HUES64 (cell line): ENCODE measurements around the gene CHST2.
"Not testable (repeated sequence)": the region's sequence is repeated elsewhere in the genome, so short reads cannot be mapped to it uniquely, and the experiment has no call there.

Experiments
- H3K27ac ChIP-seq: 2 replicates; pipeline ENCODE4 v1.7.0; 2013; ENCODE audit warnings: low read depth, low read length, inconsistent platforms
- H3K27me3 ChIP-seq: 2 replicates; pipeline ENCODE4 v1.6.1; 2013; ENCODE audit warnings: mild to moderate bottlenecking, low read length; ENCODE audit not compliant: insufficient read depth
- H3K36me3 ChIP-seq: 2 replicates; pipeline ENCODE4 v1.6.1; 2013; ENCODE audit warnings: mild to moderate bottlenecking, low read length; ENCODE audit not compliant: insufficient read depth
- H3K4me1 ChIP-seq: 2 replicates; pipeline ENCODE4 v1.6.1; 2013; ENCODE audit warnings: mild to moderate bottlenecking, low read length, moderate library complexity; ENCODE audit not compliant: insufficient read depth
- H3K4me3 ChIP-seq: 2 replicates; pipeline ENCODE4 v1.5.1; 2013; ENCODE audit warnings: mild to moderate bottlenecking, low read length, moderate library complexity
- H3K9ac ChIP-seq: 2 replicates; pipeline ENCODE4 v1.6.1; 2013; ENCODE audit warnings: mild to moderate bottlenecking, low read depth, low read length
- H3K9me3 ChIP-seq: 2 replicates; pipeline ENCODE4 v1.6.1; 2013; ENCODE audit warnings: low read depth, low read length; ENCODE audit not compliant: insufficient read depth
- whole genome bisulfite sequencing: fragments of 150-250, 120-280 bp; methylation state at CpG from one replicate; pipeline ENCODE4 v1.1.7; 2013; ENCODE audit warnings: missing lambda C conversion rate; 5-methylcytosine and 5-hydroxymethylcytosine counted together

Gene CHST2

GRCh38 chr3:143152043-143152442 is 32.5 kb downstream of the CHST2 start:
- Histone ChIP-seq H3K36me3 (no peaks in the 10 kb centered on the region), H3K4me3 (no peak overlapping the region), H3K4me1 (no peaks in the 10 kb centered on the region), H3K27me3 (no peaks in the 10 kb centered on the region), H3K27ac (no peak overlapping the region), H3K9me3 (no peaks in the 10 kb centered on the region), H3K9ac (no peak overlapping the region)
- WGBS: 91% methylated on average over 5 of the region's 5 CpGs

DNA sequence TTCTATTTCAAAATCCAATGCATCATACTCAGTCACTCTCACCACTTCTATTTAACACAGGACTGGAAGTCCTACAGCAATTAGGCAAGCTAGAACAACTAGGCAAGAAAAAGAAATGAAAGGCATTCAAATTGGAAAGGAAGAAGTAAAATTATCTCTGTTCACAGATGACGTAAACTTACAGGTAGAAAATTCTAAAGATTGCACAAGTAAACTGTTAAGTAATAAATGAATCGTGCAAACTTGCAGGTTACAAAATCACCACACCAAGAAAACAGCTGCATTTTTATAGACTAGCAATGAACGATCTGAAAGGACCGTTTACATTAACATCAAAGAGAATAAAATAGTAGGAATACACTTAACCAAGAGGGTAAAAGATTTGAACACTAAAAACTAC is 36.2 kb downstream of the CHST2 start:
- Histone ChIP-seq H3K36me3 (no peaks in the 10 kb centered on the region), H3K27ac (no peak overlapping the region), H3K9me3 (no peaks in the 10 kb centered on the region), H3K27me3 (no peaks in the 10 kb centered on the region), H3K9ac (no peak overlapping the region), H3K4me3 (no peak overlapping the region), H3K4me1 (no peaks in the 10 kb centered on the region)
- WGBS: 100% methylated on average over 1 of the region's 4 CpGs

DNA sequence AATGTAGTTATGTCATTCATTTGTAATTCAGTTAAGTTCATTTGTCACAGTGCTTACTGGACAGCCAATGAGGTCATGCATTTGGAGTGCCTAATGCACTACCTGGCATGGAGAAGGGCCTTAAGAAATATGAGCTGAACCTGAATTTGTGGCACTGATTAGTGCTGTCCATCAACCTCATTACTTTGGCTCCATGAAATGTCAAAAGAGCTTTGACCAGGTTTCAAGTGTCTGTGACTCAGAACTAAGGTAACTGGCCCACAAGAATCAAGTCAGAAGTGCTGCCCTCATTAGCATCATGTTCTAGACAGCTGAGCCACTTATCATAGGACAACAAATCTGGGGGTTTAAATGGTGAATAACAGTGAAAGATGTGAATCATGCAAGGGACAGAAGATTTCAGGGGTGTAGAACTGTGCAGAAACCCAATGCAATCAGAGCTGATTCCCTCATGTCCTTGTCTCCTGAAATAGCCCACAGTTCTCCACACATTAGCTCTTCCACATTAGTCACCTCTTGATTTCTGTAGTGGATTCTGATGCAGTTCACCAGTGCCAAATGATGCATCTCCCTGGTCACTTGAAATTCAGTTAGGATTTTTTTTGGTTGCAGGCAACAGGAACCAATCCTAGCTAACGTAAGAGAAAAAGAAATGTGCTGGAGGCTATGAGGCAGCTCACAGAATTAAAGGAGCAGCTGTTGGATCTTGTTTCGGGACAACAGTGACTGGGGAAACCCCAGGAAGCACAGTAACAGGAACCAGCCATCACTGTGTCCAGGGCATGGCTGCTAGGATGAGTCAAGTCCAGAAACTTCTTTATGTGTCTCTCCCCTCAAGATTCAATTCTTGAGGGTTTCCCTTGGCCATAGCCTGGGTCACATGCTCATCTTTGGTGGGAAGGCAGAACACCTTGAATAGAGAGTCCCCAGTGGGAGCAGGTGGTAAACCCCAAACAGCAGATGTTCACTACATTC is 38.7 kb downstream of the CHST2 start:
- Histone ChIP-seq H3K4me3 (no peak overlapping the region), H3K9ac (no peak overlapping the region), H3K36me3 (no peaks in the 10 kb centered on the region), H3K27ac (no peak overlapping the region), H3K4me1 (no peaks in the 10 kb centered on the region), H3K9me3 (no peaks in the 10 kb centered on the region), H3K27me3 (no peaks in the 10 kb centered on the region)
- 89% methylated on average over 2 of the region's 2 CpGs for WGBS

DNA sequence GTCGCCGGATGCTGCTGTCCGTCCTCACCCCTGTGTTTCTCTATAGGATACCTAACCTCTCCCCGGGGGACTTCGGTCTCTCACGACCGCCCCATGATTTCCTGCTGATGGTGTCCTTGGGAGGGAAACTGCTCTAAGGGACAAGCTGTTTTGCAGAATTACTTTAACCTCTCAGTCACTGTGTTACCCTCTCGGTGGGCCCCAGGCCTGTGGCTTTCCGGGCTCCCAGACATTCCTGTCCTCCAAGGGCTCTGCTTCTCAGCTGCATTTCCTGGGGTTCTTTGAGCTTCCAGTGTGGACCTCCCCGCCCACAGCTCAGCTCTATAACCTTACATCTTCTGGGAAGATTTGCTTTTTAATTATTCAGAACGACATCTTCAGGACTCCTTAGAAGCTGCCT is 40.9 kb downstream of the CHST2 start:
- Histone ChIP-seq H3K36me3 (no peaks in the 10 kb centered on the region), H3K27ac (no peak overlapping the region), H3K4me1 (peaks cover 2% of the 10 kb centered on the region; the same call in 1 of the 2 replicates), H3K27me3 (no peaks in the 10 kb centered on the region), H3K9ac (no peak overlapping the region), H3K4me3 (no peak overlapping the region), H3K9me3 (no peaks in the 10 kb centered on the region)
- 82% methylated on average over 11 of the region's 11 CpGs for WGBS

DNA sequence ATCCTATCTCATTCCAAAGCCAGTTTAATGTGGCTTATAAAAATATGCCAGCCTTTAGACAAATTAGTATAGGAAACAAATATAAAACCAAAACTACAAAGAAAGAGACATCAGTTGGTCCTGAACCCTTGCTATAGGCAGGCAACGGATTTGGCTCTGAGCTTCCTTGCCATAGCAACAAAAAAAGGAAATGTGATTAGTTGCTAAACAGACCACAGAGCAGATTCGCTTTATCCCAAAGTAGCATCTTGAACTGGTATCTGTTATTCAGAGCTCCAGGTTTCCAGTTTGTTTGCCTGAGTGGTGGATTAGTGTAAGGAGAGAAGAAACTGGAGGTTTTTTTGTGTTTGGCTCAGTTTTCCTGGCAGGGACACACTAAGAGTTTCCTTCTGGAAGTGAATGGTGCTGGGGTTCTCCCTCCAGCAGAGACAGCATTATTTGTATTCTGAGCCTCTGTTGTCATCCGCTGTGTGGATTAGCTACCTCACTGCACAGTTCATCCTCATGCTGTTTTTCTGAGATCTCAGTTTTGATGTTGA is 44.1 kb downstream of the CHST2 start:
- H3K27me3 ChIP-seq: no peaks in the 10 kb centered on the region
- H3K9me3 ChIP-seq: no peaks in the 10 kb centered on the region
- 89% methylated on average over 3 of the region's 3 CpGs for WGBS
- H3K4me3 ChIP-seq: no peak overlapping the region
- H3K4me1 ChIP-seq: peaks cover 5% of the 10 kb centered on the region; the same call in 1 of the 2 replicates
- no peak overlapping the region for H3K9ac ChIP-seq
- H3K36me3 ChIP-seq: no peaks in the 10 kb centered on the region
- H3K27ac ChIP-seq: no peak overlapping the region

- H3K9ac ChIP-seq: no peak overlapping the region
- WGBS: 100% methylated on average over 1 of the region's 1 CpG
- H3K4me3 ChIP-seq: no peak overlapping the region
- no peak overlapping the region for H3K27ac ChIP-seq
- no peaks in the 10 kb centered on the region for H3K9me3 ChIP-seq
- peaks cover 5% of the 10 kb centered on the region; the same call in 1 of the 2 replicates for H3K4me1 ChIP-seq
- no peaks in the 10 kb centered on the region for H3K36me3 ChIP-seq
- H3K27me3 ChIP-seq: no peaks in the 10 kb centered on the region
Measured at GRCh38 chr3:143165211-143165610, 45.6 kb downstream of the CHST2 start.

GRCh38 chr3:143165612-143166285 is 46.2 kb downstream of the CHST2 start:
- not testable (repeated sequence) for H3K4me1 ChIP-seq, H3K27me3 ChIP-seq, H3K9ac ChIP-seq, H3K4me3 ChIP-seq, H3K36me3 ChIP-seq, H3K27ac ChIP-seq, H3K9me3 ChIP-seq
- 78% methylated on average over 3 of the region's 5 CpGs for WGBS

DNA sequence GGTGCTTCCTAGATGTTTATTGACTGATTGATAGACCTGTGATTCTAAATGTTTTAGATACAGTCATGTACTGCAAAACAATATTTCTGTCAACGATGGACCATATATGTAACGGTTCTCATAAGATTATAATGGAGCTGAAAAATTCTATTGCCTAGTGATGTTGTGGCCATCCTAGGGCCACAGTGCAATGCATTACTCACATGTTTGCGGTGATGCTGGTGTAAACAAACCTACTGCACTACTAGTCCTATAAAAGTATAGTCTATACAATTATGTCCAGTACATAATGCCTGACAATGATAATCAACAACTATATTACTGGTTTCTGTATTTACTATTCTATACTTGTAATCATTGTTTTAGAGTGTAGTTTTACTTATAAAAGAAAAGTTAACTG is 46.8 kb downstream of the CHST2 start:
- Histone ChIP-seq H3K9me3 (no peaks in the 10 kb centered on the region), H3K9ac (no peak overlapping the region), H3K27ac (no peak overlapping the region), H3K4me3 (no peak overlapping the region), H3K36me3 (no peaks in the 10 kb centered on the region), H3K27me3 (no peaks in the 10 kb centered on the region), H3K4me1 (peaks cover 5% of the 10 kb centered on the region; the same call in 1 of the 2 replicates)
- WGBS: 99% methylated on average over 3 of the region's 3 CpGs

DNA sequence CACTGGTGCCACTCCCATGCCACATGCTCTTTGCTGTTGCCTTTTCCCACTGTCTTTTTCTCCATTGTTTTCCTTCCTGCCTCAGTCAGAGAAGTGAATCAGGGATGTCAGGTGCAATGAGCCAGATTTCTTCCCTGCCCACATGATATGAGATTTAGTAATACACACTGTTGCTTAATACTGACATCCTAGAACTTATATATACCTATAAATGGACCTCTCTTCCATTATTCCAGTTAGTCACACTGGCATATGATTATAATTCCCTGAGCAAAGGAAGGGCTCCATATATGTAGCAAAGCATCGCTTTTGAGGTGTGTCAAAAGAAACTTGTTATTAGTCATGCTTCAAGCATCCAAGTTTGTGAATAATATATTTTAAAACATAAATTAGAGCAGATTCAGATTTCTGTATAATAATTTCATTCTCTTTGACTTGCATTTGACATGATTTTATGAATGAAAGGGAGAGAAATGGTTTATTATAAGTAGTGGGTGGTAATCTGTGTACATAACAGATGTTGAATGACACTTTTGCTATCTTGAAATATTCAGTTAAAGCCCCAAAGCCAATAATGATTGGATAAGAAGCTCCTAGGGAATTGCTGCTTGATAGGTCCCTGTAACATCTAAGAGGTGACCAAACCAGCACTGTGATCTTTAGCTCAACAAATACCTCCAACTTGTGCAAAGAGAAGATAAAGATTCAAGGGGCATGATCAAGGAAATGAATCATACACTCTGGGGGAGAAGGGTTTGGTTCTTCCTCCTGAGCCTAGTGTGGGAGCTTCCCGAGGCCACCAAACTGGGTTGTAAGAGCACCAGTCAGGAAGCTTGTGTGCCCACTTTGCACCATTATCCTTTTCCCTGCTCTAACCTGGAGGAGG is 48.6 kb downstream of the CHST2 start:
- no peak overlapping the region for H3K27ac ChIP-seq
- H3K27me3 ChIP-seq: no peaks in the 10 kb centered on the region
- H3K9me3 ChIP-seq: peaks cover 5% of the 10 kb centered on the region
- H3K9ac ChIP-seq: no peak overlapping the region
- 95% methylated on average over 2 of the region's 2 CpGs for WGBS
- H3K4me1 ChIP-seq: peaks cover 5% of the 10 kb centered on the region; the same call in 1 of the 2 replicates
- no peak overlapping the region for H3K4me3 ChIP-seq
- no peaks in the 10 kb centered on the region for H3K36me3 ChIP-seq

- no peak overlapping the region for H3K27ac ChIP-seq
- 96% methylated on average over 2 of the region's 2 CpGs for WGBS
- peaks cover 5% of the 10 kb centered on the region; the same call in 1 of the 2 replicates for H3K4me1 ChIP-seq
- no peak overlapping the region for H3K4me3 ChIP-seq
- no peaks in the 10 kb centered on the region for H3K27me3 ChIP-seq
- H3K9ac ChIP-seq: no peak overlapping the region
- peaks cover 9% of the 10 kb centered on the region for H3K9me3 ChIP-seq
- H3K36me3 ChIP-seq: no peaks in the 10 kb centered on the region
Measured at GRCh38 chr3:143168855-143169192, 49.3 kb downstream of the CHST2 start.
